Mammary epithelial cell (primary cell): ENCODE measurements around the gene VSTM1.

Source experiments
- CTCF ChIP-seq, 2 donors: IDR thresholded peaks in 1 of 2; conservative IDR thresholded peaks in 1 of 2; 2 replicates each; pipeline ENCODE4 v1.5.1; 2011 to 2012; ENCODE audit warnings: inconsistent platforms in 2 of 2, low read length in 2 of 2, mild to moderate bottlenecking in 2 of 2, control low read depth in 1 of 2, low read depth in 1 of 2; ENCODE audit not compliant: insufficient read depth in 1 of 2; ENCODE audit errors: extremely low read depth in 1 of 2
- EZH2 ChIP-seq: IDR thresholded peaks from 2 replicates; pipeline ENCODE4 v1.6.1; 2012; ENCODE audit warnings: low read length, inconsistent platforms, borderline replicate concordance

DNA sequence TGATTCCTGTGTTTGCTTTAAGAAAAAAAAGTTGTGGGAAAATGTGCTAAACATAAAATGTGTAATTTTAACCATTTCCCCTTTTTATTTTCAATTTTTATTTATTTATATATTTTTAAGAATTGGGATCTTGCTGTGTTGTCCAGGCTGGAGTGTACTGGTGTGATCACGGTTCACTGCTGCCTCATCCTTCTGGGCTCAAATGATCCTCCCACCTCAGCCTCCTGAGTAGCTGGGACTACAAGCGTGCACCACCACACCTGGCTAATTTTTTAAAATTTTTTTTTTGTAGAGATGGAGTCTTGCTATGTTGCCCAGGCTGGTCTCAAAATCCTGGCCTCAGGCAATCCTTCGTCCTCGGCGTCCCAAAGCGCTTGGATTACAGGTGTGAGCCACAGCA, 53.2 kb downstream of the VSTM1 start:
- no peak for TF ChIP-seq EZH2
- TF ChIP-seq CTCF (conservative IDR thresholded peaks at IDR 0.05 in 1 of 2, IDR thresholded peaks at IDR 0.05 in 1 of 2; ENCODE audit: extremely low read depth in 1 of 2, insufficient read depth in 1 of 2, low read depth in 1 of 2, low read length in 2 of 2) = no peak
